Fibroblast of lung (primary cell): ENCODE results near the gene OXSR1. TPM values are rescaled to one million over a fixed set of nuclear protein-coding genes. Genes with fewer than 3 reads are reported as not detected.

Experiments
- DNase-seq, 2 donors: peaks; one replicate each; pipeline versions ENCODE4 v3.0.0 to v3.0.0-alpha.2; 2010; ENCODE audit warnings: low read depth in 2 of 2
- H2AFZ ChIP-seq: 2 replicates; pipeline ENCODE4 v1.5.1; 2012; ENCODE audit warnings: low read length, control low read depth, inconsistent platforms
- H3K27ac ChIP-seq: 2 replicates; pipeline ENCODE4 v1.5.1; 2011; ENCODE audit warnings: low read length, control low read depth; ENCODE audit not compliant: insufficient read depth
- H3K27me3 ChIP-seq: 2 replicates; pipeline ENCODE4 v1.5.1; 2011; ENCODE audit warnings: mild to moderate bottlenecking, low read length; ENCODE audit not compliant: control insufficient read depth, insufficient read depth
- H3K36me3 ChIP-seq: 2 replicates; pipeline ENCODE4 v1.5.1; 2011; ENCODE audit warnings: low read length; ENCODE audit not compliant: control insufficient read depth, insufficient read depth
- H3K4me1 ChIP-seq: 2 replicates; pipeline ENCODE4 v1.5.1; 2011; ENCODE audit warnings: low read length; ENCODE audit not compliant: control insufficient read depth, insufficient read depth; ENCODE audit errors: extremely low read depth
- H3K4me2 ChIP-seq: 2 replicates; pipeline ENCODE4 v1.5.1; 2011; ENCODE audit warnings: low read length, control low read depth; ENCODE audit not compliant: insufficient read depth; ENCODE audit errors: extremely low read depth
- H3K4me3 ChIP-seq, 4 experiments: fragments of 200-600 bp in 1 of 4; sonication (generic) in 1 of 4; replicated peaks in 1 of 4; 2 replicates each; pipeline ENCODE4 v1.5.1; 2011 to 2016; ENCODE audit warnings: low read length in 4 of 4, low read depth in 3 of 4, mild to moderate bottlenecking in 3 of 4, control low read depth in 2 of 4, inconsistent platforms in 1 of 4, mixed read lengths in 1 of 4; ENCODE audit not compliant: insufficient read depth in 1 of 4; ENCODE audit errors: control extremely low read depth in 1 of 4
- H3K79me2 ChIP-seq: 2 replicates; pipeline ENCODE4 v1.5.1; 2012; ENCODE audit warnings: mild to moderate bottlenecking, low read length, inconsistent platforms; ENCODE audit not compliant: control insufficient read depth, insufficient read depth
- H3K9ac ChIP-seq: 2 replicates; pipeline ENCODE4 v1.5.1; 2011; ENCODE audit warnings: mild to moderate bottlenecking, low read length, control low read depth; ENCODE audit not compliant: insufficient read depth
- H3K9me3 ChIP-seq: 2 replicates; pipeline ENCODE4 v1.5.1; 2012; ENCODE audit warnings: low read depth, low read length; ENCODE audit not compliant: control insufficient read depth, insufficient read depth
- H4K20me1 ChIP-seq: 2 replicates; pipeline ENCODE4 v1.5.1; 2011; ENCODE audit warnings: low read length; ENCODE audit not compliant: control insufficient read depth, insufficient read depth; ENCODE audit errors: extremely low read depth
- EZH2 ChIP-seq: IDR thresholded peaks from 2 replicates; pipeline ENCODE4 v1.5.1; 2012; ENCODE audit warnings: low read length, control low read depth, mild to moderate bottlenecking; ENCODE audit errors: missing control alignments
- polyA plus RNA-seq, 2 donors: library from polyadenylated mRNA; depleted of rRNA in 1 of 2; stranded (reverse) in 1 of 2; unstranded in 1 of 2; fragments of >200 nt; gene quantifications; 2 replicates each; pipeline ENCODE4 v1.2.1, GENCODE V29; 2011 to 2012; ENCODE audit warnings: missing spikeins in 1 of 2
- total RNA-seq: library from RNA; depleted of rRNA; stranded (reverse); fragments of >200 nt; gene quantifications from 2 replicates; pipeline ENCODE4 v1.2.1, GENCODE V29; 2014
- TF ChIP-seq, protein P1 (sequence below), 2 donors: IDR thresholded peaks in 1 of 2; conservative IDR thresholded peaks in 1 of 2; 1 replicate in 1 of 2; 2 replicates in 1 of 2; pipeline ENCODE4 v1.5.1; 2011 to 2012; ENCODE audit warnings: low read length in 2 of 2, control low read depth in 1 of 2, inconsistent platforms in 1 of 2, low read depth in 1 of 2, mild to moderate bottlenecking in 1 of 2

Gene OXSR1
- total and polyA plus RNA-seq, 2 donors (not counting 1 experiment from before 2014, with no cell fraction given): 32.7 to 45.2 TPM

- Histone ChIP-seq H3K79me2 (peaks cover 18% of the 10 kb centered on the region), H3K4me1 (peaks cover 12% of the 10 kb centered on the region), H3K4me3 (peak within 1 kb of the TSS; percentile 73 to 82 (median 80)), H3K36me3 (peaks cover 5% of the 10 kb centered on the region), H3K27me3 (no peaks in the 10 kb centered on the region), H2AFZ (peak within 1 kb of the TSS; percentile 84), H3K9ac (peak within 1 kb of the TSS; percentile 78), H4K20me1 (no peaks in the 10 kb centered on the region), H3K27ac (peak within 1 kb of the TSS; percentile 75), H3K4me2 (peak within 1 kb of the TSS; percentile 98), H3K9me3 (no peaks in the 10 kb centered on the region)
- TF ChIP-seq, protein P1, sequence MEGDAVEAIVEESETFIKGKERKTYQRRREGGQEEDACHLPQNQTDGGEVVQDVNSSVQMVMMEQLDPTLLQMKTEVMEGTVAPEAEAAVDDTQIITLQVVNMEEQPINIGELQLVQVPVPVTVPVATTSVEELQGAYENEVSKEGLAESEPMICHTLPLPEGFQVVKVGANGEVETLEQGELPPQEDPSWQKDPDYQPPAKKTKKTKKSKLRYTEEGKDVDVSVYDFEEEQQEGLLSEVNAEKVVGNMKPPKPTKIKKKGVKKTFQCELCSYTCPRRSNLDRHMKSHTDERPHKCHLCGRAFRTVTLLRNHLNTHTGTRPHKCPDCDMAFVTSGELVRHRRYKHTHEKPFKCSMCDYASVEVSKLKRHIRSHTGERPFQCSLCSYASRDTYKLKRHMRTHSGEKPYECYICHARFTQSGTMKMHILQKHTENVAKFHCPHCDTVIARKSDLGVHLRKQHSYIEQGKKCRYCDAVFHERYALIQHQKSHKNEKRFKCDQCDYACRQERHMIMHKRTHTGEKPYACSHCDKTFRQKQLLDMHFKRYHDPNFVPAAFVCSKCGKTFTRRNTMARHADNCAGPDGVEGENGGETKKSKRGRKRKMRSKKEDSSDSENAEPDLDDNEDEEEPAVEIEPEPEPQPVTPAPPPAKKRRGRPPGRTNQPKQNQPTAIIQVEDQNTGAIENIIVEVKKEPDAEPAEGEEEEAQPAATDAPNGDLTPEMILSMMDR (conservative IDR thresholded peaks at IDR 0.05 in 1 of 2, IDR thresholded peaks at IDR 0.05 in 1 of 2; ENCODE audit: low read depth in 1 of 2, low read length in 2 of 2): no peak
- TF ChIP-seq EZH2: no peak
- DNase-seq: peak; percentile 52 to 60
Measured at GRCh38 chr3:38138349-38139190, 26.8 kb upstream of the OXSR1 start, which contains the start of gene MYD88. Gene MYD88 (plus strand): TSS chr3:38138661. CDS start chr3:38138701, 40 bp downstream.

DNA sequence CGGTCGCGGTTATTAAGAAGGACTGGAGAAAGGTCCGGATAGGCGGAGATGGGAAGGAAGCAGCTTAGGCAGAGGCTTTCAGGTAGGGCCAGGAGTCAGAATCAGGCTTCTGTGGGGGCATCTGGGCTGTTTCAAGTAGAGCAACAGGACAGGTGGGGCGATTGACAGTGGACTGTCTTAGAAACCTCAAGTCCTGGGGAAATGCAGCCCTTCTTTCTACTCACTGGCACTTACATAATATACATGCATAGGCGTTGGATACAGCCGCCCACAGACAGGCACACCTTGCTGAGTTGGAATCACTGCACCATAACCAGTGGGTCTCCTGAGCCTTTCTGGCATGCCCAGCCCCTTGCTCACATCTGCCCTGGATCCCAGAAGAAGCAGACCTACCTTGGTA, 26.1 kb upstream of the OXSR1 start:
- Histone ChIP-seq H3K36me3 (peaks cover 5% of the 10 kb centered on the region), H3K27me3 (no peaks in the 10 kb centered on the region), H2AFZ (peak overlapping the region; percentile 79), H4K20me1 (no peaks in the 10 kb centered on the region), H3K4me3 (peak overlapping the region; percentile 73 to 82 (median 80)), H3K9me3 (no peaks in the 10 kb centered on the region), H3K4me1 (peaks cover 12% of the 10 kb centered on the region), H3K27ac (peak overlapping the region; percentile 75), H3K4me2 (peak overlapping the region; percentile 98), H3K9ac (peak overlapping the region; percentile 78), H3K79me2 (peaks cover 18% of the 10 kb centered on the region)
- no peak for TF ChIP-seq EZH2
- TF ChIP-seq, protein P1 (conservative IDR thresholded peaks at IDR 0.05 in 1 of 2, IDR thresholded peaks at IDR 0.05 in 1 of 2; ENCODE audit: low read depth in 1 of 2, low read length in 2 of 2): no peak
- DNase-seq: no peak

DNA sequence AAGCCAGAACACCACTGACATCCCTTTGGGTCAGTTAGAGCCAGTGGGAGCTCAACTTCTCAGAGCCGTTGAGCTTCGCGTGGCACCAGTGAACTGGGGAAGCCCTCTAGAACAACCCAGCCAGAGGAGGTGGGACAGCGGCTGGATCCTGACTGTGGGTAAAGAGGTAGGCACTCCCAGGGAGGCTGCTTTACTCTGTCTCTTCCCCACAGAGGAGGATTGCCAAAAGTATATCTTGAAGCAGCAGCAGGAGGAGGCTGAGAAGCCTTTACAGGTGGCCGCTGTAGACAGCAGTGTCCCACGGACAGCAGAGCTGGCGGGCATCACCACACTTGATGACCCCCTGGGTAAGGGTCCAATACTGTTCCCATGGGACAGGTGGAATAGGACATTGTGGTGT, 25.7 kb upstream of the OXSR1 start:
- Histone ChIP-seq H3K4me3 (peak overlapping the region; percentile 73 to 82 (median 80)), H3K9me3 (no peaks in the 10 kb centered on the region), H3K4me1 (peaks cover 12% of the 10 kb centered on the region), H2AFZ (no peak overlapping the region), H3K9ac (no peak overlapping the region), H3K79me2 (peaks cover 18% of the 10 kb centered on the region), H4K20me1 (no peaks in the 10 kb centered on the region), H3K27ac (no peak overlapping the region), H3K36me3 (peaks cover 5% of the 10 kb centered on the region), H3K4me2 (peak overlapping the region; percentile 98), H3K27me3 (no peaks in the 10 kb centered on the region)
- TF ChIP-seq, protein P1 (conservative IDR thresholded peaks at IDR 0.05 in 1 of 2, IDR thresholded peaks at IDR 0.05 in 1 of 2; ENCODE audit: low read depth in 1 of 2, low read length in 2 of 2): no peak
- TF ChIP-seq EZH2: no peak
- DNase-seq: no peak
